ENCODE measurements around the gene C3orf33. TPM values are rescaled to one million over a fixed set of nuclear protein-coding genes. Genes with fewer than 3 reads are reported as not detected.
A peak's percentile ranks its signal among the peaks of the same experiment; 100 is the strongest.
"Not testable (repeated sequence)": the region's sequence is repeated elsewhere in the genome, so short reads cannot be mapped to it uniquely, and the experiment has no call there.

The C3orf33 gene
- total and polyA plus RNA-seq, 2 experiments from 2014 or later = 4.8 to 5.5 TPM

DNA sequence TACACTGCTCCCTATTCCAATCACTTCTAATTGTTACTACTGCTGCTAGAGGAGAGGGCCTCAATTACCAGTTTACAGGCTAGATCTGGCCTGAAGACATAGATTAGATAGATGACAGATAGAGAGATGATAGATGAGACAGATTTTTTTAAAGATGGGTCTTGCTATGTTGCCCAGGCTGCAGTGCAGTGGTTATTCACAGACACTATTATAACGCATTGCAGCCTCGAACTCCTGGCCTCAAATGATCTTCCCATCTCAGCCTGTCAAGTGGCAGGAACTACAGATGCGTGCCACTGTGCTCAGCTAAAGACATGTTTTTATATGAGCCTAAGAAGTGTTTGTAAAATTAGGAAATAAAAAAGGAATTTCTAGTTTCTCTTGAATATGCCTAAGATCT lies 41.9 kb upstream of the C3orf33 start:
- H3K4me3 ChIP-seq = no peak overlapping the region
- H3K9me3 ChIP-seq (ENCODE audit: low read depth) = no peaks in the 10 kb centered on the region
- H3K4me1 ChIP-seq (ENCODE audit: low read depth) = peaks cover 15% of the 10 kb centered on the region
- H3K36me3 ChIP-seq = no peaks in the 10 kb centered on the region
- TF ChIP-seq CTCF (IDR thresholded peaks at IDR 0.05; ENCODE audit: low read depth, low read length) = no peak
- no peaks in the 10 kb centered on the region for H3K27me3 ChIP-seq
- no peak overlapping the region for H3K27ac ChIP-seq
- DNase-seq (ENCODE audit: low read depth in 1 of 2, low spot score in 1 of 2) = no peak

DNA sequence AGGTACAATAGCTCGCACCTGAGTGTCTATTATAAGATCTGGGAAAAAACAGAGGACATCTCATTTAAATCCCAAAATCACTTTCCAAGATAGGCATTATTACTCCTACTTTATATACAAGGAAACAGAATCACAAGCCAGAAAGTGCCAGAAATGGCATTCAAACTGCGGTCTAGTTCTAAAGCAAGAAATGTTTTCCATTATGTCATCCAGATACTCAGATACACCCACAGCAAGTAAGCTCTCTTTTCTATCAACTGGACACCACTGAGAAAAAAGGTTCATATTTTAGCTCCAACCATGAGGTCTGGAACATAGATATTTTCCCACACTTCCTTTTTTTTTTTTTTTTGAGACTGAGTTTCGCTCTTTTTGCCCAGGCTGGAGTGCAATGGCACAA lies 40.0 kb upstream of the C3orf33 start:
- Histone ChIP-seq H3K9me3 (ENCODE audit: low read depth) (no peaks in the 10 kb centered on the region), H3K27me3 (no peaks in the 10 kb centered on the region), H3K4me1 (ENCODE audit: low read depth) (no peaks in the 10 kb centered on the region), H3K4me3 (no peak overlapping the region), H3K36me3 (no peaks in the 10 kb centered on the region), H3K27ac (no peak overlapping the region)
- no peak for TF ChIP-seq CTCF (IDR thresholded peaks at IDR 0.05; ENCODE audit: low read depth, low read length)
- peak in 1 of 2 donors; percentile 61 for DNase-seq (ENCODE audit: low read depth in 1 of 2, low spot score in 1 of 2)

- H3K4me1 ChIP-seq (ENCODE audit: low read depth) = no peaks in the 10 kb centered on the region
- no peak for TF ChIP-seq CTCF (IDR thresholded peaks at IDR 0.05; ENCODE audit: low read depth, low read length)
Measured at GRCh38 chr3:155843569-155843968, 37.5 kb upstream of the C3orf33 start.

DNA sequence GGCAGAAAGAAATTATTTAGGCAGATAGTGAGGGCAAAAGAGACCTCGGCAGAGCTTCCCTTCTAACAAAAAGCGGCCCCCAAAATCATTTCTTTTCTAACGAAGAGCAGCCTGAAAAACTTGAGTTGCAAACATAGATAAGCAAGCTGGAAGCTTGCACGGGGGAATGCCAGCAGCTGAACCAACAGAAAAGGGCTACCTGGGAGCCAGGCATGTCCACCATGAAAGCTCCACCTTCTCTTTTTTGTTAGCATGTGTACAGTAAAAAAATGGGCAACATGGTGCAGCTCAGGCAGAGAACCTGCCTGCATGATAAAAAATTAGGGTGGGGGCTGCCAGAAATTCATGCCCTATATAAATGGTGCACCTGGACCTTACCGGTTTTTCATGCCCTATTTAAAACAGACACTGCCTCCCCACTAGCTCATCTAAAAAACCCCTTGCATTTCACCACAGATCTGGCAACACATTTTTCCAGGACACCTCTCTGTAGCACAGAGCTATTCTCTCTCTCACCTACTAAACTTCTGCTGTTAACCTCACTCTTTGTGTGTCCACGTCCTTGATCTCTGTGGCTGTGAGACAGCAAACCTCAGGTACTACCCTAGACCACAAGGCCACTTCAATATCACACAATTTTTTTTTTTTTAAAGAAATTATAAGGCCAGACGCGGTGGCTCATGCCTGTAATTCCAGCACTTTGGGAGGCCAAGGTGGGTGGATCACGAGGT lies 29.4 kb upstream of the C3orf33 start:
- no peak overlapping the region for H3K27ac ChIP-seq
- H3K9me3 ChIP-seq (ENCODE audit: low read depth) = no peaks in the 10 kb centered on the region
- no peak overlapping the region for H3K4me3 ChIP-seq
- peaks cover 4% of the 10 kb centered on the region for H3K36me3 ChIP-seq
- no peak for DNase-seq (ENCODE audit: low read depth in 1 of 2, low spot score in 1 of 2)
- H3K4me1 ChIP-seq (ENCODE audit: low read depth) = no peaks in the 10 kb centered on the region
- H3K27me3 ChIP-seq = no peaks in the 10 kb centered on the region
- TF ChIP-seq CTCF (IDR thresholded peaks at IDR 0.05; ENCODE audit: low read depth, low read length) = no peak

More at GRCh38 chr3:155843569-155843968, 37.5 kb upstream of the C3orf33 start:
- H3K27ac ChIP-seq = no peak overlapping the region
- H3K27me3 ChIP-seq = no peaks in the 10 kb centered on the region
- no peaks in the 10 kb centered on the region for H3K9me3 ChIP-seq (ENCODE audit: low read depth)
- H3K36me3 ChIP-seq = no peaks in the 10 kb centered on the region
- no peak for DNase-seq (ENCODE audit: low read depth in 1 of 2, low spot score in 1 of 2)
- no peak overlapping the region for H3K4me3 ChIP-seq

DNA sequence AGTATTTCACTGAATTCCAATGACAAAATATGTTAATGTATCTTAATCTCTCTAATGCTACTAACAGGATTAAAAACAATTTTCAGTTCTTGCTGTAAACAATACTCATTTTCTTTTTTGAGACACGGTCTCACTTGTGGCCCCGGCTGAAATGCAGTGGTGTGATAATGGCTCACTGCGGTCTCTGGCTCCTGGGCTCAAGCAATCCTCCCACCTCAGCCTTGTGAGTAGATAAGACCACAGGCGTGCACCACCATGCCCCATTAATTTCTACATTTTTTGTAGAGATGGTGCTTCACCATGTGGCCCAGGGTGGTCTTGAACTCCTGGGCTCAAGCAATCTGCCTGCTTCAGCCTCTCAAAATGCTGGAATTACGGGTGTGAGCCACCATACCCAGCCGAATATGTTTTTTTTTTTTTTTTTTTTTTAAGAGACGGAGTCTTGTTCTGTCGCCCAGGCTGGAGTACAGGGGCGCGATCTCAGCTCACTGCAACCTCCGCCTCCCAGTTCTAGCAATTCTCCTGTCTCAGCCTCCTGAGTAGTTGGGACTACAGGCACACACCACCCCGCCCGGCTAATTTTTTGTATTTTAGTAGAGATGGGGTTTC lies 22.5 kb upstream of the C3orf33 start:
- not testable (repeated sequence) for DNase-seq (ENCODE audit: low read depth in 1 of 2, low spot score in 1 of 2); H3K27ac ChIP-seq; H3K4me1 ChIP-seq (ENCODE audit: low read depth); H3K9me3 ChIP-seq (ENCODE audit: low read depth); H3K27me3 ChIP-seq; H3K4me3 ChIP-seq
- peaks cover 11% of the 10 kb centered on the region for H3K36me3 ChIP-seq

DNA sequence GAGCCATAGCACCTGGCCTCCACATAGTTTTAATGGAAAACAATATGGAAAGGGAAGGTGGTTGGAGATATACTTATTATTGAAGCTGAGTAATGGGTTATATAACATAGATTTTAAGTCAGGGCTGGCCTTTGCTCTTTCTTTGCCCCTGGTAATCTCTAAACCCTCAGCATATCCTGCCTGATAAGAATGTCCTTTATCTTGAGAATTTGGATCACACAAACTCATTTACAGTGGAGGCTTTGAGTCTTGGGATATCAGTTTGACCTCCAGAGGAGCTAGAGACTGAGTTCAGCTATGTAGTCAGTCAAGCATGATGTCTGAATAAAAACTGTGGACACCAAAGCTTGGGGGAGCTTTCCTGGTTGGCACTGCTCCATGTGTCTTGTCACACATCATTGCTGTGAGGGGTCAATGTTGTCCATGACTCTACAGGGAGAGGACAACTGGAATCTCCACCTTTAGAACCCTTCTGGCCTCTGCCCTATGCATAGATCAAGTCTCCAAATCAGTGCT lies 9.0 kb upstream of the C3orf33 start:
- TF ChIP-seq CTCF (IDR thresholded peaks at IDR 0.05; ENCODE audit: low read depth, low read length) = no peak
- H3K9me3 ChIP-seq (ENCODE audit: low read depth) = no peaks in the 10 kb centered on the region
- no peaks in the 10 kb centered on the region for H3K27me3 ChIP-seq
- H3K4me1 ChIP-seq (ENCODE audit: low read depth) = no peaks in the 10 kb centered on the region
- H3K36me3 ChIP-seq = no peaks in the 10 kb centered on the region
- no peak for DNase-seq (ENCODE audit: low read depth in 1 of 2, low spot score in 1 of 2)
- no peak overlapping the region for H3K27ac ChIP-seq
- no peak overlapping the region for H3K4me3 ChIP-seq

GRCh38 chr3:155813224-155813623 lies 7.1 kb upstream of the C3orf33 start:
- not testable (repeated sequence) for H3K4me1 ChIP-seq (ENCODE audit: low read depth)

More at GRCh38 chr3:155813224-155813623, 7.1 kb upstream of the C3orf33 start:
- H3K4me3 ChIP-seq; H3K27ac ChIP-seq; DNase-seq (ENCODE audit: low read depth in 1 of 2, low spot score in 1 of 2); H3K27me3 ChIP-seq; H3K9me3 ChIP-seq (ENCODE audit: low read depth); H3K36me3 ChIP-seq: not testable (repeated sequence)

Data from cardiac muscle cell (in vitro differentiated cells and primary cell).